Measurements from ENCODE around the gene SEMA3F.

DNA sequence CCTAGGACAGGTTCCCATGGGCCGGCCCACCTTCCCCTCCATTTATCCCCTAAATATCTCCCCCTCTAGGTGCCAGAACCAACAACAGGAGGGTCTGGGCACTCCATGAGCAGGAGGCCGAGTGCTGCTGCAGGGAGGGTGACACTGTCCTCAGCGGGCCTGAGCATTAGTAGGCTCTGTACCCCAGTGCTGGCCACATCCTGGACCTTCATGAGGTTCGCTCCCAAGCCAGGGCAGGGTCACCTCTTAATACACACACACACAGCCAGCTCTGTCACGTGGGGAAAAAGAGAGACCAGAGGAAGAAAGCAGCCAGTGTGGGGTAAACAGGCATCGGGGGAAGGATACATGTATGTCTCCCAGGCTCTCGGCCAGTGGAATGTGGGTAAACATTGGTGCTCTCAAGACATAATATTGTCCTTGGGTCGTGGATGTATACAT lies 27.9 kb upstream of the SEMA3F start:
- TF ChIP-seq CTCF (IDR thresholded peaks at IDR 0.05) (no peak), POLR2A (IDR thresholded peaks at IDR 0.05) (no peak), POLR2AphosphoS5 (IDR thresholded peaks at IDR 0.05; ENCODE audit: insufficient read depth in 1 of 2, low read depth in 1 of 2) (no peak)
